ENCODE results near the gene AKAP6.

AKAP6 gene

DNA sequence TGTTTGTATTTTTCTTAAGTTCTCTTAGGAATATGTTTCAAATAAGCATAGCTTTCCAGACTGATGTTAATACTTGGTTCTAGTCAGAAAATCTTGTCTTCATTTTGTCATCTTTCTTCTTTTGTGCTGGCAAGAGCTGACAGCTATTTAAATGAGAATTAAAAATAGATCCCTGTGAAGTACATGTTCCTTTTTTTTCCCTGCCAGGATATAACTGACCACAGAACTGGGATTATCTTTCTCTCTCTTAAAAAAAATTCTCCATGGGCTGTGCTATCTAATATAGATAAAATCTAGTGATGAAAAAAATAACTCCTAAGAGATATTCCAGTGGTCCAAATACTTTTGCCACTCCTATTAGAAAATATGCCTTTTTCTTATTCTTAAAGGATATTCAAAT lies 163.4 kb downstream of the AKAP6 start:
- no peak overlapping the region for H3K27ac Mint-ChIP-seq
- TF ChIP-seq, protein P1, sequence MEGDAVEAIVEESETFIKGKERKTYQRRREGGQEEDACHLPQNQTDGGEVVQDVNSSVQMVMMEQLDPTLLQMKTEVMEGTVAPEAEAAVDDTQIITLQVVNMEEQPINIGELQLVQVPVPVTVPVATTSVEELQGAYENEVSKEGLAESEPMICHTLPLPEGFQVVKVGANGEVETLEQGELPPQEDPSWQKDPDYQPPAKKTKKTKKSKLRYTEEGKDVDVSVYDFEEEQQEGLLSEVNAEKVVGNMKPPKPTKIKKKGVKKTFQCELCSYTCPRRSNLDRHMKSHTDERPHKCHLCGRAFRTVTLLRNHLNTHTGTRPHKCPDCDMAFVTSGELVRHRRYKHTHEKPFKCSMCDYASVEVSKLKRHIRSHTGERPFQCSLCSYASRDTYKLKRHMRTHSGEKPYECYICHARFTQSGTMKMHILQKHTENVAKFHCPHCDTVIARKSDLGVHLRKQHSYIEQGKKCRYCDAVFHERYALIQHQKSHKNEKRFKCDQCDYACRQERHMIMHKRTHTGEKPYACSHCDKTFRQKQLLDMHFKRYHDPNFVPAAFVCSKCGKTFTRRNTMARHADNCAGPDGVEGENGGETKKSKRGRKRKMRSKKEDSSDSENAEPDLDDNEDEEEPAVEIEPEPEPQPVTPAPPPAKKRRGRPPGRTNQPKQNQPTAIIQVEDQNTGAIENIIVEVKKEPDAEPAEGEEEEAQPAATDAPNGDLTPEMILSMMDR (IDR thresholded peaks at IDR 0.05): no peak
- no peak overlapping the region for H3K4me3 Mint-ChIP-seq
- peaks cover 3% of the 10 kb centered on the region for H3K9me3 Mint-ChIP-seq
- peaks cover 6% of the 10 kb centered on the region for H3K4me1 Mint-ChIP-seq
- no peaks in the 10 kb centered on the region for H3K36me3 Mint-ChIP-seq (ENCODE audit: low read depth)
- DNase-seq: no peak
- no peaks in the 10 kb centered on the region for H3K27me3 Mint-ChIP-seq (ENCODE audit: low read depth, poor library complexity)

DNA sequence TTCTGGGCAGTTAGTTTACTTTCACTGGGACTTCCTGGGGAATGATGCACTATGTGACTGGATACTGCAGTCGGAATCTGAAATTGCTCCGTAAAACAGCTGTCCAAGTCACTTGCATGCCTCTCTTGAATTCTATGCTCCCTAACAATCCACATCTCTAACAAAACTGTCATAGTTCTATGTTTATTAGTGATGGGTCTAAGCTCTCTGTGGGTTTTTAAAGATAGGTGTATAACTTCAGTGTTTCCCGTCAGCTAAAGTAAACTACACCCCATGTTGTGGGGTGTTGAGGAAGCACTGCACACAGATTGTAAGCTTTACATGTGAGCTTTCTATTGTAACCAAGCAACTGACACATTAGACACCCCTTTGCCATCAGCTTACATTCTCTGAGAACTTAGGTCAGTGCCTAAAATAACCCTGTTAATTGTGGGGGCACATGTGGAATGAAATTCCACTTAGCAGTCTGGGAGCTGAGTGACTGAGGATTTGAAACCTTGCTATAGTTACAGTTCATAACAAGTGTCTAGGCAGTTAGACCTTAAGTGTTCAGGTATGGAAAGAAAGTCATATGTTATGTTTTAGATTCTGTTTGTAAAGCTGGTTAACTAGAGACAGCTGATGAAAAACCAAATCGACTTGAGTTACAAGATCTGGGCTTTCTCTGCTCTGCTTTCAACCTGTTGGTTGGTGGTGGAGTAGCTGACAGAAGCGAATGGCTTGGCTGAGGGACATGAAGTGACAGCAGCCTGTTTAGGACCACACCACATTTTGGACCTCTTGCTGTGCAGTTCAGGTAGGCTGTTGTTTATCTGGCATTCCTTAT lies 165.7 kb downstream of the AKAP6 start:
- no peaks in the 10 kb centered on the region for H3K36me3 Mint-ChIP-seq (ENCODE audit: low read depth)
- H3K4me1 Mint-ChIP-seq: peaks cover 6% of the 10 kb centered on the region
- DNase-seq: no peak
- H3K27ac Mint-ChIP-seq: no peak overlapping the region
- H3K4me3 Mint-ChIP-seq: no peak overlapping the region
- H3K27me3 Mint-ChIP-seq (ENCODE audit: low read depth, poor library complexity): no peaks in the 10 kb centered on the region
- TF ChIP-seq, protein P1 (IDR thresholded peaks at IDR 0.05): no peak
- H3K9me3 Mint-ChIP-seq: no peaks in the 10 kb centered on the region

DNA sequence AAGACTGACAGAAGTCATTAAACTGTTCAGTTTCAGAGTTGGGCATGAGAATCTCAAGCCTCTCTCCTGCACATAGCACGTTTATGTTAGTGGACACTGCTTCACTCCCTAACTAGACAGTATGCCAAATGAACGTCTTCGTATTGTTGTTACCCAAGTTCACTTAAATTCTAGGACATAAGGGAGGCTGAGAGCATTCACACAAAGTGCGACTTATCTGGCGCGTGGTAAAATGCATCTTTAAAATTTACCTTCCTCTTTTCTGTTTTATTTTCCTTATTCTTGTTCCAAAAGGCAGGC lies 166.3 kb downstream of the AKAP6 start:
- Mint-ChIP-seq H3K27me3 (ENCODE audit: low read depth, poor library complexity) (no peaks in the 10 kb centered on the region), H3K9me3 (no peaks in the 10 kb centered on the region), H3K27ac (peak overlapping the region; percentile 70), H3K4me1 (peaks cover 6% of the 10 kb centered on the region), H3K4me3 (no peak overlapping the region), H3K36me3 (ENCODE audit: low read depth) (no peaks in the 10 kb centered on the region)
- DNase-seq: no peak
- TF ChIP-seq, protein P1 (IDR thresholded peaks at IDR 0.05): no peak

DNA sequence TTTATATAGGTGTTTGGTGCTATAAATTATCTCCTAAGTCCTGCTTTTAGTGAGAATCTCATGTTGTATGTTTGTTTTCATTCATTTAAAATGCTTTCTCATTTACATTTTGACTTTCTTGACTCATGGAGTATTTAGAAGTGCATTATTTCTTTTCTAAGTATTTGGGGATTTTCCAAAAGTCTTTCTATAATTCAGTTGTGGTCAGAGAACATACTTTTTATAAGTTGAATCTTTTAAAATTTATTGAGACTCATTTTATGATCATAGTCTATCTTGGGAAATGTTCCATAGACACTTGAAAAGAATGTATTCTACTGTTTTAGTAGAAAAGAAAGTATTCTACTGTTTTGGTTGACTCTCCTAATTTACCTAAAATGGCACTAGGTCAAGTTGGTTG lies 168.2 kb downstream of the AKAP6 start:
- Mint-ChIP-seq H3K4me1 (peaks cover 6% of the 10 kb centered on the region), H3K36me3 (ENCODE audit: low read depth) (no peaks in the 10 kb centered on the region), H3K9me3 (no peaks in the 10 kb centered on the region), H3K4me3 (no peak overlapping the region), H3K27me3 (ENCODE audit: low read depth, poor library complexity) (no peaks in the 10 kb centered on the region), H3K27ac (no peak overlapping the region)
- TF ChIP-seq, protein P1 (IDR thresholded peaks at IDR 0.05): no peak
- no peak for DNase-seq

DNA sequence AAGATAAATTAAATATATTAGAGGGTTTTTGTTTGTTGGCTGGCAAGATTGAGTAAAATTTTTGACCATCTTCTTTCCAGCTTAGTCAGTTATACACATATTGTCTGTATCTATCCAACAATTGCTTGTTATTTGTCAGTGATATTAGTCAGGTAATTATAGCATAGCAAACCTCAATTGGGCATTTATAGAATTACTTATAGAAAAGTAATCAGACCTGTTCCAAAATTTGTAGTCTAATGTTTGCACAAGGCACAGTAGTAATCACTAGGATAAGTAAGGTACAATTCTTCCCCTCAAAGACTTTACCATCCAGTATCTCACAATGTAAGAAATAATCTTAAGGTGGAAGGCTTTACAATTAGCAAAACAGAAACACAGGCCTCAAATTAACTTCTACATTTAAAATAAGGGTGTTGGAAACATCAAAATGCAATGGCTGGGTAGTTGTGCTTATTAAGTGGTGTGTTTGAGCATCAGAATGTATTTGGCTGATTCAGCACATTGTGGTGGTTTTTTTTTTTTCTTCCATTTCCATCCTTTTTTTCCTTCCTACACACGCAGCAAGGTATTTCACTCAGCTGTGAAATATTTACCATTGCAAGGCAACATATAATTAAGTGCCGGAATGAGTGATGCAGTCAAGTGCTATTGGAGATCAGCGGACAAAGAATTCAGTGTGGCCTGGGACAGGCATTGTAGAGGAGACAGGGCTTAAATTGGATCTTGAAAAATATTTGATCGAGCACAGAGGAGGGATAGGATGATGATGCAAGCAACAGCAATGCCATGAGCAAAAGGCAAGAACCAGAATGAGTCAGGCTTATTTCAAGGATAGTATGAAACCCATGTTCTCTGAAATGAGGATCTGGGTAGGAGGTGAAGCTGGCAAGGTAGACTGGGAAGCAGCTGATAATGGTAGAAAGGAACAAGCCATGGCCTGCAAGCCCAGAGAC lies 178.2 kb downstream of the AKAP6 start:
- H3K36me3 Mint-ChIP-seq (ENCODE audit: low read depth): no peaks in the 10 kb centered on the region
- H3K27me3 Mint-ChIP-seq (ENCODE audit: low read depth, poor library complexity): no peaks in the 10 kb centered on the region
- H3K9me3 Mint-ChIP-seq: no peaks in the 10 kb centered on the region
- no peak for DNase-seq
- H3K4me3 Mint-ChIP-seq: no peak overlapping the region
- peaks cover 18% of the 10 kb centered on the region for H3K4me1 Mint-ChIP-seq
- TF ChIP-seq, protein P1 (IDR thresholded peaks at IDR 0.05): no peak
- no peak overlapping the region for H3K27ac Mint-ChIP-seq
